Osteocyte (in vitro differentiated cells): ENCODE data around the gene ZNF282. TPM values are rescaled to one million over a fixed set of nuclear protein-coding genes. Genes with fewer than 3 reads are reported as not detected.
A peak's percentile ranks its signal among the peaks of the same experiment; 100 is the strongest.

Source experiments
- DNase-seq: peaks from one replicate; pipeline ENCODE4 v3.0.0; 2021; ENCODE audit warnings: mixed read lengths; ENCODE audit not compliant: unreplicated experiment; ENCODE audit errors: extremely low spot score
- H3K27ac Mint-ChIP-seq: one replicate; pipeline ENCODE4 v1.8.0; 2021; ENCODE audit warnings: mild to moderate bottlenecking, mixed read lengths; ENCODE audit not compliant: unreplicated experiment
- H3K27me3 Mint-ChIP-seq: one replicate; pipeline ENCODE4 v1.8.0; 2021; ENCODE audit warnings: mixed read lengths; ENCODE audit not compliant: unreplicated experiment
- H3K36me3 Mint-ChIP-seq: one replicate; pipeline ENCODE4 v1.8.0; 2021; ENCODE audit warnings: mixed read lengths; ENCODE audit not compliant: unreplicated experiment
- H3K4me1 Mint-ChIP-seq: one replicate; pipeline ENCODE4 v1.8.0; 2021; ENCODE audit warnings: mixed read lengths; ENCODE audit not compliant: unreplicated experiment
- H3K4me3 Mint-ChIP-seq: one replicate; pipeline ENCODE4 v1.8.0; 2021; ENCODE audit warnings: mild to moderate bottlenecking, moderate library complexity, mixed read lengths; ENCODE audit not compliant: unreplicated experiment
- H3K9me3 Mint-ChIP-seq: one replicate; pipeline ENCODE4 v1.8.0; 2021; ENCODE audit warnings: mixed read lengths; ENCODE audit not compliant: unreplicated experiment
- total RNA-seq: library from RNA; stranded (reverse); gene quantifications from 2 replicates; pipeline ENCODE4 v1.2.1, GENCODE V29; 2021
- TF ChIP-seq, protein P1 (sequence below): fragments of 200-600 bp; sonication (generic); IDR thresholded peaks from 2 replicates; pipeline ENCODE4 v1.5.0; 2021; ENCODE audit warnings: antibody characterized with exemption, mild to moderate bottlenecking, moderate library complexity

The ZNF282 gene
- total RNA-seq, 1 donor from 2014 or later: 29.8 TPM

DNA sequence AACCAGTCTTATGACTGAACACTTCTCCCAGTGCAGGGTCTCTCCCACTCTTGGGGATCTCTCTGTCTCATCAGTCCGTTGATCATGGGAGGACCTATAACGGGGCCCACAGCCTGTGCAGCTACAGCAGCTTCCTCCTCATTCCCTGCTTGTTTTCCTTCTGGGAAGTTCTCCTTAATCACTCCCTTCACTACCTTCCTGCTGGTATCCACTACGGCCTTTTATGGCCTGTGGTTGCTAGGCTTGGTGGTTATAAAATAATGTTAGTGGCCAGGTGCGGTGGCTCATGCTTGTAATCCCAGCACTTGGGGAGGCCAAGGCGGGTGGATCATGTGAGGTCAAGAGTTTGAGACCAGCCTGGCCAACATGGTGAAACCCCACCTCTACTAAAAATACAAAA is 3.5 kb upstream of the ZNF282 start:
- Mint-ChIP-seq H3K27me3 (peaks cover 7% of the 10 kb centered on the region), H3K4me1 (peaks cover 22% of the 10 kb centered on the region), H3K4me3 (no peak overlapping the region), H3K27ac (no peak overlapping the region), H3K9me3 (no peaks in the 10 kb centered on the region), H3K36me3 (no peaks in the 10 kb centered on the region)
- TF ChIP-seq, protein P1, sequence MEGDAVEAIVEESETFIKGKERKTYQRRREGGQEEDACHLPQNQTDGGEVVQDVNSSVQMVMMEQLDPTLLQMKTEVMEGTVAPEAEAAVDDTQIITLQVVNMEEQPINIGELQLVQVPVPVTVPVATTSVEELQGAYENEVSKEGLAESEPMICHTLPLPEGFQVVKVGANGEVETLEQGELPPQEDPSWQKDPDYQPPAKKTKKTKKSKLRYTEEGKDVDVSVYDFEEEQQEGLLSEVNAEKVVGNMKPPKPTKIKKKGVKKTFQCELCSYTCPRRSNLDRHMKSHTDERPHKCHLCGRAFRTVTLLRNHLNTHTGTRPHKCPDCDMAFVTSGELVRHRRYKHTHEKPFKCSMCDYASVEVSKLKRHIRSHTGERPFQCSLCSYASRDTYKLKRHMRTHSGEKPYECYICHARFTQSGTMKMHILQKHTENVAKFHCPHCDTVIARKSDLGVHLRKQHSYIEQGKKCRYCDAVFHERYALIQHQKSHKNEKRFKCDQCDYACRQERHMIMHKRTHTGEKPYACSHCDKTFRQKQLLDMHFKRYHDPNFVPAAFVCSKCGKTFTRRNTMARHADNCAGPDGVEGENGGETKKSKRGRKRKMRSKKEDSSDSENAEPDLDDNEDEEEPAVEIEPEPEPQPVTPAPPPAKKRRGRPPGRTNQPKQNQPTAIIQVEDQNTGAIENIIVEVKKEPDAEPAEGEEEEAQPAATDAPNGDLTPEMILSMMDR: no peak
- DNase-seq: no peak

DNA sequence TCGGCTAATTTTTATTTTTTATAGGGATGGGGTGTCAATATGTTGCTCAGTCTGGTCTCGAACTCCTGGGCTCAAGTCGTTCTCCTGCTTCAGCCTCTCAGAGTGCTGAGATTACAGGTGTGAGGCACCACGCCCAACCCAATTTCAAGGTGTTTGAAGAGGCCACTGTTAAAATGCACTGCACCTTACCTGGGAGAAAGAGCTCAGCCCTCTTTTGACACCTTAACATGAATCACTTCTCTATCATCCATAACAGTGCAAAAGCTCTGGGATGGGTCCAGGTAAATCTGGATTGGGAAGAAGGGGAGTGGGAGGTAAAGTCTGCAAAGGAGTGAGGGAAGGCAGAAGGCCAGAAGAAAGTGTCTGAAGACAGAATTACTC is 557 bp upstream of the ZNF282 start:
- H3K36me3 Mint-ChIP-seq: peaks cover 11% of the 10 kb centered on the region
- no peak overlapping the region for H3K27ac Mint-ChIP-seq
- DNase-seq: no peak
- H3K4me1 Mint-ChIP-seq: peaks cover 28% of the 10 kb centered on the region
- peak overlapping the region; percentile 76 for H3K4me3 Mint-ChIP-seq
- TF ChIP-seq, protein P1: no peak
- H3K9me3 Mint-ChIP-seq: no peaks in the 10 kb centered on the region
- H3K27me3 Mint-ChIP-seq: no peaks in the 10 kb centered on the region

DNA sequence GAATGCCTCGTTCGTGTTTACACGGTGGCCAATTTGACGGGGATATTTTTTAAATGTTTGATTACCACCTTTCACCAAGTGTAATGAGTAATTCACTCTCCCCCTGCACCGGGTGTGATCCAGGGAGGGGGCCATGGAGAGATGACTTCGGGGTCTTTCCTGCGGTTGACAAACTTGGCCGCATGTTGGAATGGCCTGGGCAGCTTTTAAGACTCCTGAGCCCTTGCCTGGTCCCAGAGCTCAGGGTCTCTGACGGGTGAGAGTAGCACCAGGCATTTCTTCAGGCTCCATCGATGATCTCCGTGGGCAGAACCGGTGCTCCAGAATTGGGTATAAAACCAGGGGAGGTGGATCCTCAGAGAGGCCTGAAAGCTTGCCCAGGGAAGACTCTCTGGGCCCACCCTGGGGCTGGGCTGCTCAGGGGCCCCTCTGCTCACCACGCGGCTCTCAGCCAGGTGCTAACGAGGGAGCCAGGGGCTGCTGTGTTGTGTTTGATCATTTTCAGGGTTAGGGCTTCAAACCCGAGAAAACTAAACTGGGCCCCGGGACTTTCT is 882 bp downstream of the ZNF282 start:
- Mint-ChIP-seq H3K4me3 (peak overlapping the region; percentile 84), H3K9me3 (no peaks in the 10 kb centered on the region), H3K27ac (peak overlapping the region; percentile 87), H3K27me3 (no peaks in the 10 kb centered on the region), H3K36me3 (peaks cover 22% of the 10 kb centered on the region), H3K4me1 (peaks cover 28% of the 10 kb centered on the region)
- no peak for DNase-seq
- TF ChIP-seq, protein P1: no peak

DNA sequence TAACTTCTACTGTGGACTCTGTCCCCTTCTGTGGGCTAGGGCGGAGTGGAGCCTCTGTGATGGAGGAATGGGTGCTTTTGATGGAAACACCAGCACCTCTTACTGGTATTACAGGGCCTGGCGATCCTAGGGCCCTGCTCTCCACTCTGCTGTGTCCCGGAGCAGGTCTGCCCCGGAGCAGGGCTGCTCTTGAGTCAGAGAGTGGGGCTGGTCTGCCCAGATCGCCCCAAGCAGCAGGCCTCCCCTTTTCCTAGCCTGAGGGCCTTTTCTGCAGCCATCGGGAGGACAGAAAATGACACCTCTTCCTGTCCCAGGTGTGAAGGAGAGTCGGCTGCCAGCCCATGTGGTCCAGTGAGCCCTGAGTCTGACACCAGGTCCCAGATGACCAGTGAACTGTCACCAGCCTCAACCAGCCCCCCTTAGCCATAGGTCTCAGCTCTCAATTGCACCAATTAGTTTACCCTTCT is 1.4 kb downstream of the ZNF282 start:
- H3K27me3 Mint-ChIP-seq: no peaks in the 10 kb centered on the region
- H3K27ac Mint-ChIP-seq: peak overlapping the region; percentile 87
- TF ChIP-seq, protein P1: no peak
- H3K36me3 Mint-ChIP-seq: peaks cover 24% of the 10 kb centered on the region
- no peak for DNase-seq
- peak overlapping the region; percentile 84 for H3K4me3 Mint-ChIP-seq
- H3K4me1 Mint-ChIP-seq: peaks cover 28% of the 10 kb centered on the region
- no peaks in the 10 kb centered on the region for H3K9me3 Mint-ChIP-seq

DNA sequence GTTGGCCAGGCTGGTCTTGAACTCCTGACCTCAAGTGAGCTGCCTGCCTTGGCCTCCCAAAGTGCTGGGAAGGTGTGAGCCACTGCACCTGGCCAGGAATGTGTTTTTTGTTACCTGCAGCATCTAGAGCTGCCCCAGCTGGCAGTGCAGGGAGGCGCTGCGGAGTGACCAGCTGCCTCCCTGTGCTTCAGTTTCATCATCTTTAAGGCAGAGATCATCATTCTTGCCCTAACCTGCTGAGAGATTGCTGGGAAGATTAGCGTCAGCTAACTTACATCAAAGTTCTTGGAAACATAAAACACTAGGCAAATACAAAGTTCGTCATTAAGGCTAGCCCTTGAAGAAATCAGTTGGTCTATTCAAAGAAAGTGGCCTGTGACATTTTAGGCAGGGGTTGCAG is 2.3 kb downstream of the ZNF282 start:
- TF ChIP-seq, protein P1: no peak
- peaks cover 28% of the 10 kb centered on the region for H3K4me1 Mint-ChIP-seq
- peaks cover 28% of the 10 kb centered on the region for H3K36me3 Mint-ChIP-seq
- no peaks in the 10 kb centered on the region for H3K27me3 Mint-ChIP-seq
- no peak overlapping the region for H3K4me3 Mint-ChIP-seq
- H3K9me3 Mint-ChIP-seq: no peaks in the 10 kb centered on the region
- DNase-seq: no peak
- no peak overlapping the region for H3K27ac Mint-ChIP-seq
